PC-3 (cell line): ENCODE data around the gene SNORC. TPM values are rescaled to one million over a fixed set of nuclear protein-coding genes. Genes with fewer than 3 reads are reported as not detected.

Experiments
- ATAC-seq: fragments of 200-7000 bp; cut with Tn5 transposase; 2 replicates; pipeline ENCODE4 v1.9.1; 2020; ENCODE audit warnings: mild to moderate bottlenecking, moderate library complexity
- BruUV-seq: library from RNA; stranded (reverse); fragments of 400-500 nt; replicated peaks from 2 replicates; lab custom pipeline; 2021; lab: Mats Ljungman, UMichigan
- CTCF ChIA-PET: fragments of 300-600 bp; sonication (Branson Sonifier 250); formaldehyde crosslinking; loops from one replicate; lab custom pipeline; 2022; ENCODE audit warnings: antibody characterized with exemption; lab: Charles Lee
- POLR2A ChIA-PET: fragments of 300-600 bp; sonication (Branson Sonifier 250); formaldehyde crosslinking; loops from one replicate; lab custom pipeline; 2022; ENCODE audit warnings: antibody characterized with exemption; ENCODE audit not compliant: unreplicated experiment; lab: Charles Lee
- DNase-seq: peaks from one replicate; pipeline ENCODE4 v3.0.0-alpha.2; 2015
- H2AFZ ChIP-seq: fragments of 300-600 bp; sonication (generic); 2 replicates; pipeline ENCODE4 v1.6.0; 2016; ENCODE audit warnings: antibody characterized with exemption, low read length
- H3F3A ChIP-seq: fragments of 300-600 bp; sonication (generic); one replicate; pipeline ENCODE4 v1.6.0; 2017; ENCODE audit warnings: antibody characterized with exemption, low read length, control low read depth, mild to moderate bottlenecking; ENCODE audit not compliant: unreplicated experiment
- H3K27ac ChIP-seq: fragments of 300-600 bp; sonication (generic); 2 replicates; pipeline ENCODE4 v1.5.1; 2016; ENCODE audit warnings: mild to moderate bottlenecking, low read length
- H3K27me3 ChIP-seq: fragments of 300-600 bp; sonication (generic); 2 replicates; pipeline ENCODE4 v1.6.1; 2016; ENCODE audit warnings: low read length, mixed read lengths
- H3K36me3 ChIP-seq: fragments of 300-600 bp; sonication (generic); 2 replicates; pipeline ENCODE4 v1.6.1; 2016; ENCODE audit warnings: low read depth, mixed run types, low read length, mixed read lengths
- H3K4me1 ChIP-seq: fragments of 300-600 bp; sonication (generic); 2 replicates; pipeline ENCODE4 v1.5.1; 2016; ENCODE audit warnings: low read length; ENCODE audit not compliant: insufficient read depth
- H3K4me2 ChIP-seq: fragments of 300-600 bp; sonication (generic); 2 replicates; pipeline ENCODE4 v1.6.0; 2016; ENCODE audit warnings: low read length
- H3K4me3 ChIP-seq: fragments of 300-600 bp; sonication (generic); 2 replicates; pipeline ENCODE4 v1.5.1; 2016; ENCODE audit warnings: mild to moderate bottlenecking, low read length, mixed read lengths
- H3K79me2 ChIP-seq: fragments of 300-600 bp; sonication (generic); 2 replicates; pipeline ENCODE4 v1.6.1; 2017; ENCODE audit warnings: low read length, mixed read lengths
- H3K9ac ChIP-seq: fragments of 300-600 bp; sonication (generic); 2 replicates; pipeline ENCODE4 v1.6.0; 2016; ENCODE audit warnings: mild to moderate bottlenecking, low read length
- H3K9me2 ChIP-seq: fragments of 300-600 bp; sonication (generic); replicated peaks from 2 replicates; pipeline ENCODE4 v1.6.1; 2016; ENCODE audit warnings: mixed run types, low read length, mixed read lengths
- H3K9me3 ChIP-seq: fragments of 300-600 bp; sonication (generic); 2 replicates; pipeline ENCODE4 v1.6.1; 2016; ENCODE audit warnings: low read length, mixed read lengths
- H4K20me1 ChIP-seq: fragments of 300-600 bp; sonication (generic); 2 replicates; pipeline ENCODE4 v1.6.1; 2016; ENCODE audit warnings: low read length, mixed read lengths
- EZH2 ChIP-seq: fragments of 300-600 bp; sonication (generic); IDR thresholded peaks from one replicate; pipeline ENCODE4 v1.6.1; 2017; ENCODE audit warnings: antibody characterized with exemption, mild to moderate bottlenecking, low read length; ENCODE audit not compliant: unreplicated experiment
- EZH2phosphoT487 ChIP-seq: fragments of 300-600 bp; sonication (generic); IDR thresholded peaks from 2 replicates; pipeline ENCODE4 v1.6.1; 2018; ENCODE audit warnings: mild to moderate bottlenecking, antibody characterized with exemption, low read length, borderline replicate concordance
- intact Hi-C: fragments of 100-400 bp; cut with micrococcal nuclease; formaldehyde crosslinking; loops from 2 replicates; pipeline ENCODE4 v1.9.0; 2023
- total RNA-seq: library from RNA; depleted of rRNA; stranded (reverse); fragments of >200 nt; gene quantifications from 2 replicates; pipeline ENCODE4 v1.2.3, GENCODE V29; 2014
- TF ChIP-seq, protein P1 (sequence below): fragments of 300-600 bp; sonication (generic); conservative IDR thresholded peaks from 2 replicates; pipeline ENCODE4 v1.5.1; 2017; ENCODE audit warnings: antibody characterized with exemption, low read depth, mild to moderate bottlenecking, low read length

Gene SNORC
- total RNA-seq, 1 experiment from 2014 or later = 11.1 TPM

GRCh38 chr2:232874677-232875223 is 4.7 kb downstream of the SNORC start:
- Histone ChIP-seq H3K27me3 (no peaks in the 10 kb centered on the region), H2AFZ (no peak overlapping the region), H3K4me3 (no peak overlapping the region), H3K9ac (no peak overlapping the region), H3K4me2 (0 out of 2 replicates have a peak overlapping the region, but pooled peaks have one; percentile 97), H3K27ac (no peak overlapping the region), H3K9me3 (no peaks in the 10 kb centered on the region), H3K36me3 (no peaks in the 10 kb centered on the region; the same call in 1 of the 2 replicates), H3K4me1 (peaks cover 17% of the 10 kb centered on the region), H3K9me2 (no peaks in the 10 kb centered on the region), H4K20me1 (no peaks in the 10 kb centered on the region), H3F3A (no peaks in the 10 kb centered on the region), H3K79me2 (peaks cover 38% of the 10 kb centered on the region)
- DNase-seq (no peak), ATAC-seq (no peak)
- ChIA-PET POLR2A (no interaction called here), CTCF (no interaction called here)
- no peak for TF ChIP-seq EZH2phosphoT487
- TF ChIP-seq, protein P1, sequence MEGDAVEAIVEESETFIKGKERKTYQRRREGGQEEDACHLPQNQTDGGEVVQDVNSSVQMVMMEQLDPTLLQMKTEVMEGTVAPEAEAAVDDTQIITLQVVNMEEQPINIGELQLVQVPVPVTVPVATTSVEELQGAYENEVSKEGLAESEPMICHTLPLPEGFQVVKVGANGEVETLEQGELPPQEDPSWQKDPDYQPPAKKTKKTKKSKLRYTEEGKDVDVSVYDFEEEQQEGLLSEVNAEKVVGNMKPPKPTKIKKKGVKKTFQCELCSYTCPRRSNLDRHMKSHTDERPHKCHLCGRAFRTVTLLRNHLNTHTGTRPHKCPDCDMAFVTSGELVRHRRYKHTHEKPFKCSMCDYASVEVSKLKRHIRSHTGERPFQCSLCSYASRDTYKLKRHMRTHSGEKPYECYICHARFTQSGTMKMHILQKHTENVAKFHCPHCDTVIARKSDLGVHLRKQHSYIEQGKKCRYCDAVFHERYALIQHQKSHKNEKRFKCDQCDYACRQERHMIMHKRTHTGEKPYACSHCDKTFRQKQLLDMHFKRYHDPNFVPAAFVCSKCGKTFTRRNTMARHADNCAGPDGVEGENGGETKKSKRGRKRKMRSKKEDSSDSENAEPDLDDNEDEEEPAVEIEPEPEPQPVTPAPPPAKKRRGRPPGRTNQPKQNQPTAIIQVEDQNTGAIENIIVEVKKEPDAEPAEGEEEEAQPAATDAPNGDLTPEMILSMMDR = no peak
- TF ChIP-seq EZH2 = no peak
- intact Hi-C loops = loop anchor here (10.0 kb wide), 1 partner anchor 180 kb away; no protein-coding TSS in a partner anchor
- no TSS peak for BruUV-seq

DNA sequence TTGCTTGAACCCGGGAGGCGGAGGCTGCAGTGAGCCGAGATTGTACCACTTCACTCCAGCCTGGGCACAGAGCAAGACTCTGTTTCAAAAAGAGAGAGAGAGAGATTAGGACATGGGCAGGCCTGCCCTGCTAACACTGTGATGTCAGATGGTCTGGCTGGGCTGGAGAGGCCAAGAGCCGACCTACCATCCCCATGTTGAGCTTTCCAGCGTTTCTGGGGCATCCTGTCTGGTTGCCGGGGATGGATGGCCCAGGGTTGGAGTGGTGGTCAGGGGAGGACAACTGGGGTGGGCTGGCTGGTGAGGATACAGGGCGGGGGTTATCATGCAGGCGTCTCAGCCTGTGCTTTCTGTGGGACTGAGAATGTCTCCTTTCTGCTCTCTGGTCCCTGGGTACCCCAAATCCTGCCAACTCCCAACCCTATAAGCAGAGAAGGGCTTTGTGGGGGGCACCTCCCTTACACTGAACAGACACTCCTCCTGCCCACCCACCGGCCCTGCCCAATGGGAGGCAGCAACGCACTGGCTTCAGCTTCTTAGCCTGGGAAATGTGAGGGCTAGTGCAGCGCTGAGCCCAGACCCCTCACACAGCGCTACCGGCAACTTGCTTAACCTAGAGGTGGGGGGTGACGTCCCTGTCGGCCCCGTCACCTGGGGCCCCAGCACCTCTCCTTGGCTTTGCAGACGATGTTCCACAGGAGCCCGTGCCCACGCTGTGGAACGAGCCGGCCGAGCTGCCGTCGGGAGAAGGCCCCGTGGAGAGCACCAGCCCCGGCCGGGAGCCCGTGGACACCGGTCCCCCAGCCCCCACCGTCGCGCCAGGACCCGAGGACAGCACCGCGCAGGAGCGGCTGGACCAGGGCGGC is 5.4 kb downstream of the SNORC start:
- peak overlapping the region; percentile 77 for H2AFZ ChIP-seq
- no peaks in the 10 kb centered on the region for H3F3A ChIP-seq
- intact Hi-C loops = loop anchor here (1.0 to 10.0 kb wide), 4 partner anchors 51 to 376 kb away; partner anchors contain the start of gene ATG16L1
- CTCF ChIA-PET = no interaction called here
- TSS peak; percentile 31 for BruUV-seq
- peak overlapping the region; percentile 85 for H3K4me3 ChIP-seq
- no peaks in the 10 kb centered on the region for H3K9me2 ChIP-seq
- H3K4me2 ChIP-seq = peak overlapping the region; percentile 97
- ATAC-seq (peak; percentile 20), DNase-seq (peak; percentile 30)
- peaks cover 38% of the 10 kb centered on the region for H3K79me2 ChIP-seq
- POLR2A ChIA-PET = interaction anchor here (0.5 to 0.6 kb wide), 2 partner anchors 55 to 1528 kb away, joined by 9 read pairs; no protein-coding TSS in a partner anchor
- TF ChIP-seq EZH2 = no peak
- TF ChIP-seq, protein P1 = 0 out of 2 replicates have a peak, but pooled peaks have one; percentile 27
- H4K20me1 ChIP-seq = no peaks in the 10 kb centered on the region
- no peaks in the 10 kb centered on the region; the same call in 1 of the 2 replicates for H3K36me3 ChIP-seq
- no peak overlapping the region for H3K27ac ChIP-seq
- no peaks in the 10 kb centered on the region for H3K27me3 ChIP-seq
- no peaks in the 10 kb centered on the region for H3K9me3 ChIP-seq
- H3K4me1 ChIP-seq = peaks cover 17% of the 10 kb centered on the region
- H3K9ac ChIP-seq = peak overlapping the region; percentile 70
